ENCODE measurements around the gene SHKBP1.

Gene SHKBP1

GRCh38 chr19:40613690-40614621, 37.3 kb downstream of the SHKBP1 start:
- no peak for TF ChIP-seq CTCF (IDR thresholded peaks at IDR 0.05; ENCODE audit: low read length, missing control alignments)
- peak; percentile 86 for DNase-seq (ENCODE audit: low read depth)
- H3K4me3 ChIP-seq (replicated peaks; ENCODE audit: low read depth, low read length) = peak overlapping the region; percentile 92

GRCh38 chr19:40614622-40615411, 38.1 kb downstream of the SHKBP1 start:
- no peak for TF ChIP-seq CTCF (IDR thresholded peaks at IDR 0.05; ENCODE audit: low read length, missing control alignments)
- peak overlapping the region; percentile 92 for H3K4me3 ChIP-seq (replicated peaks; ENCODE audit: low read depth, low read length)

GRCh38 chr19:40616178-40616577, 39.5 kb downstream of the SHKBP1 start:
- TF ChIP-seq CTCF (IDR thresholded peaks at IDR 0.05; ENCODE audit: low read length, missing control alignments) = no peak
- no peak for DNase-seq (ENCODE audit: low read depth)
- no peak overlapping the region for H3K4me3 ChIP-seq (replicated peaks; ENCODE audit: low read depth, low read length)

More at GRCh38 chr19:40614622-40615411, 38.1 kb downstream of the SHKBP1 start:
- peak; percentile 98 for DNase-seq (ENCODE audit: low read depth)

GRCh38 chr19:40616941-40617340, 40.3 kb downstream of the SHKBP1 start:
- no peak for TF ChIP-seq CTCF (IDR thresholded peaks at IDR 0.05; ENCODE audit: low read length, missing control alignments)
- no peak overlapping the region for H3K4me3 ChIP-seq (replicated peaks; ENCODE audit: low read depth, low read length)
- no peak for DNase-seq (ENCODE audit: low read depth)

- TF ChIP-seq CTCF (IDR thresholded peaks at IDR 0.05; ENCODE audit: low read length, missing control alignments) = no peak
- no peak overlapping the region for H3K4me3 ChIP-seq (replicated peaks; ENCODE audit: low read depth, low read length)
- no peak for DNase-seq (ENCODE audit: low read depth)
Observed at GRCh38 chr19:40617961-40618360, 41.3 kb downstream of the SHKBP1 start.

GRCh38 chr19:40619333-40620160, 42.9 kb downstream of the SHKBP1 start:
- no peak for DNase-seq (ENCODE audit: low read depth)
- TF ChIP-seq CTCF (IDR thresholded peaks at IDR 0.05; ENCODE audit: low read length, missing control alignments) = no peak
- no peak overlapping the region for H3K4me3 ChIP-seq (replicated peaks; ENCODE audit: low read depth, low read length)
